K562 (cell line): ENCODE results near the gene TMEM63A. TPM values are rescaled to one million over a fixed set of nuclear protein-coding genes. Genes with fewer than 3 reads are reported as not detected.

Experiments
- ATAC-seq: fragments of 200-7000 bp; cut with Tn5 transposase; 3 replicates; pipeline ENCODE4 v1.9.1; 2020; ENCODE audit warnings: moderate library complexity
- BruUV-seq: library from RNA; stranded (reverse); fragments of 400-500 nt; replicated peaks from 2 replicates; lab custom pipeline; 2021; lab: Mats Ljungman, UMichigan
- CTCF ChIA-PET: fragments of 300-600 bp; formaldehyde crosslinking; extraction: SDS; loops from one replicate; lab custom pipeline; 2021; ENCODE audit warnings: low intra/inter-chr PET ratio; lab: Yijun Ruan, JAX
- POLR2A ChIA-PET: fragments of 300-600, 350-650 bp; sonication (Branson Sonifier 250); formaldehyde crosslinking; extraction: SDS; loops from one replicate; lab custom pipeline; 2021; ENCODE audit warnings: antibody characterized with exemption, inconsistent platforms; lab: Yijun Ruan, JAX
- DNase-seq, 4 experiments: peaks; one replicate each; pipeline versions ENCODE4 v3.0.0 to v3.0.0-alpha.2; 2011 to 2018; ENCODE audit warnings: low spot score in 3 of 4, mixed read lengths in 3 of 4; ENCODE audit errors: extremely low read depth in 1 of 4
- FAIRE-seq: peaks from 2 replicates; lab custom pipeline; 2011; peaks lifted over from hg19 to GRCh38; lab: Jason Lieb, UNC
- H2AFZ ChIP-seq: 2 replicates; pipeline ENCODE4 v1.6.0; 2011; ENCODE audit warnings: low read depth, low read length, control low read depth, inconsistent platforms
- H3K27ac ChIP-seq: fragments of 200-600 bp; 3 replicates; pipeline ENCODE4 v1.8.0; 2011; ENCODE audit warnings: low read depth, mild to moderate bottlenecking, control low read depth, inconsistent platforms, low read length, moderate library complexity, mixed read lengths; ENCODE audit errors: extremely low read depth
- H3K27me3 ChIP-seq, 2 experiments: fragments of 300-600 bp in 1 of 2; 2 replicates in 1 of 2; 3 replicates in 1 of 2; pipeline versions ENCODE4 v1.6.0 to v1.8.0; 2011; ENCODE audit warnings: inconsistent platforms in 2 of 2, low read length in 2 of 2, mild to moderate bottlenecking in 1 of 2, mixed read lengths in 1 of 2, moderate library complexity in 1 of 2; ENCODE audit not compliant: control insufficient read depth in 2 of 2, insufficient read depth in 2 of 2
- H3K36me3 ChIP-seq: fragments of 300-600 bp; 3 replicates; pipeline ENCODE4 v1.8.0; 2011; ENCODE audit warnings: mild to moderate bottlenecking, low read length, inconsistent platforms; ENCODE audit not compliant: control insufficient read depth, insufficient read depth
- H3K4me1 ChIP-seq, 2 experiments: fragments of 200-600 bp in 1 of 2; replicated peaks in 1 of 2; 2 replicates in 1 of 2; 3 replicates in 1 of 2; pipeline versions ENCODE4 v1.5.1 to v1.8.0; 2011; ENCODE audit warnings: inconsistent platforms in 2 of 2, low read length in 2 of 2, mild to moderate bottlenecking in 1 of 2, mixed read lengths in 1 of 2, moderate library complexity in 1 of 2; ENCODE audit not compliant: control insufficient read depth in 2 of 2, insufficient read depth in 2 of 2
- H3K4me2 ChIP-seq: 2 replicates; pipeline ENCODE4 v1.6.1; 2011; ENCODE audit warnings: low read length, control low read depth, inconsistent platforms, mixed read lengths; ENCODE audit not compliant: insufficient read depth
- H3K4me3 ChIP-seq: fragments of 200-600 bp; sonication (generic), shearing (Covaris generic); 2 replicates; pipeline ENCODE4 v1.5.1; 2016; ENCODE audit warnings: control low read depth, inconsistent platforms
- H3K79me2 ChIP-seq: fragments of 200-600 bp; 3 replicates; pipeline ENCODE4 v1.8.0; 2011; ENCODE audit warnings: low read length, inconsistent platforms; ENCODE audit not compliant: control insufficient read depth, insufficient read depth
- H3K9ac ChIP-seq, 2 experiments: 2 replicates each; pipeline versions ENCODE4 v1.6.0 to v1.6.1; 2011; ENCODE audit warnings: low read depth in 2 of 2, low read length in 2 of 2, control low read depth in 1 of 2, inconsistent platforms in 1 of 2, mild to moderate bottlenecking in 1 of 2, mixed read lengths in 1 of 2; ENCODE audit not compliant: insufficient read depth in 1 of 2
- H3K9me1 ChIP-seq: one replicate; pipeline ENCODE4 v1.6.0; 2011; ENCODE audit warnings: inconsistent platforms, mild to moderate bottlenecking, low read length, moderate library complexity; ENCODE audit not compliant: control insufficient read depth, insufficient read depth
- H3K9me3 ChIP-seq: replicated peaks from 2 replicates; pipeline ENCODE4 v1.5.1; 2011; ENCODE audit warnings: low read depth, low read length, inconsistent platforms; ENCODE audit not compliant: control insufficient read depth, insufficient read depth
- H4K20me1 ChIP-seq: replicated peaks from 2 replicates; pipeline ENCODE4 v1.6.1; 2011; ENCODE audit warnings: low read length, inconsistent platforms, mixed read lengths; ENCODE audit not compliant: control insufficient read depth, insufficient read depth
- PBX2 ChIP-seq, 2 experiments: IDR thresholded peaks in 1 of 2; conservative IDR thresholded peaks in 1 of 2; 2 replicates each; pipeline ENCODE4 v1.6.1; 2016; ENCODE audit warnings: low read depth in 2 of 2, mild to moderate bottlenecking in 1 of 2, missing compliant biosample characterization in 1 of 2, missing genetic modification characterization in 1 of 2, moderate library complexity in 1 of 2
- PHF21A ChIP-seq: fragments of 450-650 bp; IDR thresholded peaks from 2 replicates; pipeline ENCODE4 v1.6.1; 2017; ENCODE audit warnings: low read depth, borderline replicate concordance
- PKNOX1 ChIP-seq: fragments of 450-650 bp; IDR thresholded peaks from 2 replicates; pipeline ENCODE4 v1.6.1; 2016
- XRCC5 ChIP-seq: fragments of 200-400 bp; formaldehyde crosslinking; IDR thresholded peaks from 2 replicates; pipeline ENCODE4 v1.6.1; 2017; ENCODE audit warnings: low read depth, mild to moderate bottlenecking, low read length
- ZNF785 ChIP-seq: fragments of 250-450 bp; sonication (Bioruptor Pico); IDR thresholded peaks from 2 replicates; pipeline ENCODE4 v1.4.0; 2020; ENCODE audit warnings: mild to moderate bottlenecking
- WGBS: fragments of 100-300 bp; shearing (Covaris generic); methylation state at CpG from one replicate; pipeline ENCODE4 v1.1.6; 2016; ENCODE audit warnings: low coverage, mixed read lengths; ENCODE audit not compliant: insufficient coverage; ENCODE audit errors: missing lambda C conversion rate; 5-methylcytosine and 5-hydroxymethylcytosine counted together
- in situ Hi-C: fragments of 300-500 bp; cut with MboI; formaldehyde crosslinking; loops from 4 replicates; pipeline ENCODE4 v1.15.0; 2018; ENCODE audit warnings: inconsistent platforms, mixed read lengths
- intact Hi-C: fragments of 100-400 bp; cut with micrococcal nuclease; formaldehyde crosslinking; loops from 2 replicates; pipeline ENCODE4 v1.14.2; 2022
- polyA plus RNA-seq, 8 experiments: library from polyadenylated mRNA; depleted of rRNA in 4 of 8; stranded (reverse) in 5 of 8; unstranded in 3 of 8; fragments of >200 nt; fragmentation: Nextera tagmentation in 2 of 8; fragmentation: Illumina TruSeq in 1 of 8; extraction: Ambion mirVana in 2 of 8; extraction: Trizol in 1 of 8; gene quantifications; 2 replicates each; pipeline versions ENCODE4 v1.2.1 to v1.2.3, GENCODE V29; 2011 to 2014; ENCODE audit warnings: inconsistent platforms in 1 of 8, missing spikeins in 1 of 8
- total RNA-seq, 7 experiments: library from RNA; depleted of rRNA in 6 of 7; stranded (reverse); fragments of >200 nt in 6 of 7; fragmentation: Illumina TruSeq in 2 of 7; extraction: Trizol in 2 of 7; gene quantifications; 2 replicates each; pipeline versions ENCODE4 v1.2.1 to v1.2.3, GENCODE V29; 2011 to 2021; ENCODE audit warnings: low replicate concordance in 1 of 7

TMEM63A gene
- total and polyA plus RNA-seq, 9 of the 15 experiments (the other 6 are each of a cell fraction or from before 2014, with no cell fraction given) = 2.0 to 54.6 (median 17.5) TPM

GRCh38 chr1:225818229-225818628 is 64.0 kb downstream of the TMEM63A start:
- Histone ChIP-seq H3K4me3 (no peak overlapping the region), H3K79me2 (no peaks in the 10 kb centered on the region), H3K9me3 (no peaks in the 10 kb centered on the region), H3K9ac (peak overlapping the region in 1 of 2 experiments; percentile 31; a peak in 1 of 4 replicates), H3K4me1 (peaks cover 24 to 25% of the 10 kb centered on the region in 2 experiments), H3K27ac (no peak overlapping the region), H3K9me1 (no peaks in the 10 kb centered on the region), H4K20me1 (no peaks in the 10 kb centered on the region; the same call in 1 of the 2 replicates), H3K27me3 (no peaks in the 10 kb centered on the region), H2AFZ (peak overlapping the region; percentile 65; the same call in 1 of the 2 replicates), H3K4me2 (no peak overlapping the region), H3K36me3 (no peaks in the 10 kb centered on the region)
- BruUV-seq = no TSS peak
- DNase-seq (no peak), ATAC-seq (no peak), FAIRE-seq (no peak)
- 69% methylated on average over 7 of the region's 7 CpGs for WGBS
- CTCF ChIA-PET = no interaction called here
- intact Hi-C loops (no loop called here), in situ Hi-C loops (no loop called here)
- TF ChIP-seq XRCC5 (0 out of 2 replicates have a peak, but pooled peaks have one; percentile 29), PHF21A (no peak), PBX2 (CRISPR knock-in tag; IDR thresholded peaks at IDR 0.05; ENCODE audit: low read depth) (no peak), PBX2 (tag; conservative IDR thresholded peaks at IDR 0.05; ENCODE audit: low read depth) (0 out of 2 replicates have a peak, but pooled peaks have one; percentile 24), ZNF785 (no peak), PKNOX1 (peak; percentile 85)
- POLR2A ChIA-PET = interaction anchor here (0.7 to 1.1 kb wide), 6 partner anchors 10 to 327 kb away, joined by 3 to 4 read pairs (median 3); no protein-coding TSS in a partner anchor
